GM12873 (cell line): ENCODE data around the gene DTD1.

Source experiments
- TF ChIP-seq, protein P1 (sequence below): IDR thresholded peaks from 2 replicates; pipeline ENCODE4 v1.5.1; 2012; ENCODE audit warnings: low read depth, mild to moderate bottlenecking, moderate library complexity, low read length, control low read depth; ENCODE audit not compliant: insufficient read depth; ENCODE audit errors: missing control alignments

DTD1 gene

DNA sequence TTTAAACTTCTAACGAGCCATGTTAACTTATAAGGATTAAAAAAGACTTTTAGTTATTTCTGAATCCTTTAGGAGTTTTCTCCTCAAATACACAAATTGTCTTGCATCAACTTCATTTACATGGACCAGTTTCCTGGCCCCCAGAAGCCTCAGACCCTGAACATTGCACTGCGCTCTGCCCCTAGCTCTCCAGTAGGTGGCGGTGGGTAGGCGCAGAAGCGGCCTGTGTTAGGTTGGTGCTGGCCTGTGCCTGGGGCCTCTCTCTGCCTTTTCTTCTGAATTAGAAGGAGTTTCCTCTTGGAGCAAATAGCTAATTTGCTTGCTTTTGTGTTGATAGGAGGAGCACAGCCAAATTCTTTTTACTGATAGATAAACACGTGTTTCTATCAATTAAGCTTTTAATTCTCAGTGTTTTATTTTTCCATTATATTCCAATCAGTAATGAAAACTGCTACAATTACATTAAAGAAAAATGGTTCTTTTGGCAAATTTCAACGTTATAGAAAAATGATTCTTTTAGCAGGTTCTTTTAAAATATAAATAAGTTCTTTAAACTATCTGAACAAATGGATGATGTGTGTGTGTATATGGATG lies 44.4 kb downstream of the DTD1 start:
- TF ChIP-seq, protein P1, sequence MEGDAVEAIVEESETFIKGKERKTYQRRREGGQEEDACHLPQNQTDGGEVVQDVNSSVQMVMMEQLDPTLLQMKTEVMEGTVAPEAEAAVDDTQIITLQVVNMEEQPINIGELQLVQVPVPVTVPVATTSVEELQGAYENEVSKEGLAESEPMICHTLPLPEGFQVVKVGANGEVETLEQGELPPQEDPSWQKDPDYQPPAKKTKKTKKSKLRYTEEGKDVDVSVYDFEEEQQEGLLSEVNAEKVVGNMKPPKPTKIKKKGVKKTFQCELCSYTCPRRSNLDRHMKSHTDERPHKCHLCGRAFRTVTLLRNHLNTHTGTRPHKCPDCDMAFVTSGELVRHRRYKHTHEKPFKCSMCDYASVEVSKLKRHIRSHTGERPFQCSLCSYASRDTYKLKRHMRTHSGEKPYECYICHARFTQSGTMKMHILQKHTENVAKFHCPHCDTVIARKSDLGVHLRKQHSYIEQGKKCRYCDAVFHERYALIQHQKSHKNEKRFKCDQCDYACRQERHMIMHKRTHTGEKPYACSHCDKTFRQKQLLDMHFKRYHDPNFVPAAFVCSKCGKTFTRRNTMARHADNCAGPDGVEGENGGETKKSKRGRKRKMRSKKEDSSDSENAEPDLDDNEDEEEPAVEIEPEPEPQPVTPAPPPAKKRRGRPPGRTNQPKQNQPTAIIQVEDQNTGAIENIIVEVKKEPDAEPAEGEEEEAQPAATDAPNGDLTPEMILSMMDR, result peak; percentile 96

DNA sequence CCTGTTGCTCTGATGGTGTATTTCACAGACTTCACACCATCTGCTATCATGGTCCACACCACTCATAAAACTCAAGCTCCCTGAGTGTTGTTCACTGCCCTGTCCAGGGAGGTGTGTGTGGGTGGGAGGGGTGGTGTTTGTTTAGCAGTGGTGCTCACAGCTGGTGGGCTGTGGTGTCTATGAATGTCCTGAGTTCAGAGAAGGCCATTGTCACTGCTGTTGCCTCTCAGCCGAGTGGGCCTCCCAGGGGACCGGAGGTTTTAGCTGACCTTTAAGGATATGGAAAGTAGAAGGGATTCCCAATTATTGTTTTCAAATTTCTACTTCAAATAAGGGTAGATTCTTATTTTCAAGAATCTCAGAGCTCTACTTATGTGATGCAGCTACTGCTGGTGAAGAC lies 45.6 kb downstream of the DTD1 start:
- TF ChIP-seq, protein P1, result no peak

DNA sequence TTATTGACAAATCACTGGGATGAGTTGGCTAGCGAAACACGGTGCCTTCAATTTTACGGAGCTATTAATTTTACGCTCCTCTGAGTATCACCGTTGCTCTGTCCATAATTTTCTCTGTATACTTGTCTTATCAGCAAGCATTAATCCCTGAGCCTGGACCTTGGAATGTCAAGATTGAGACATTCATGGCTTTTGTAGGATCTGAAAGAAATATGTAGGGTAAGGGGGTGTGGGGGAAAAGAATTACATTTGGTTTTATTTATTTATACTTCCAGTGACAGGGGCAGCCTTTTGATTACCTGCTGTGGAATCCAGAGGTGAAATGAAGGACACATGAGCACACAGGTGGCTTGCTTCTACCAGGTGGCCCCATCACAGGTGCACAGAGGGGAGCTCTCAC lies 46.6 kb downstream of the DTD1 start:
- TF ChIP-seq, protein P1, result no peak

DNA sequence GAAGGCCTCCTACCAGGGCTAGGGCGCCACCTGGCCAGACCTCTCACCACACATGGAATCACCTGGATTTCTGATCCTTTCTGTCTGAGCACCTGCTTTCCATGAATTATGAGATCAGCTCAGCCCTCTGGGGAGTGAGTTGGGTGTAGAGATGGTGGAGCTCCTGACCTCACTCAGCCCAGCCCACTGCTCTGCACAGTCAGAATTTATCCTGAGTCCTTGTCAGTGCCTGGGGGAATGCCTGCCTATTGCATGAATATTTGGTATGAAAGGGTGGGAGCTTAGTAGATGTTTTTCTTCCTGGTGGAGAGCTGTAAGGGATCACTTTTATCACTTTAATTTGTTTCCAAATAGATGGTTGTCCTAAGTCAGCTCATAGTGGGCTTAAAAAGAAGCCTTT lies 47.5 kb downstream of the DTD1 start:
- TF ChIP-seq, protein P1, result no peak

DNA sequence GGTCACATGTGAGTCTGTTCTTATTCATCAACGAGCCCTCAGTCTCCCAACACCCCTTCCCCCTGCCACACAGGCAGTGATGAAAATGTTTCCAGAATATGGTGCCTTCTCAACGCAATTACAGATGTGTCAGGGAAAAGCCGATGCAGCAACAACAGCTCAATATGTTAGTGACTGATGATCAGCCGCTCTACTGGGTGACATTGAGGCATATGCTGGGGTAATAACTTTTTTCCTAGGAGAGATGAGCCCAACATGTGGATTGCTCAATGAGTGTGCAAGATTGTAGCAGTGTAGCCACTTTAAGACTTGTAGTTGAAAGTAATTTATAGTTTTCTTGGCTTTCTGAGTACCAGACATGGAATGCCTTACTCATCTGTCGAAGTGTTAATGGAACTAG lies 49.4 kb downstream of the DTD1 start:
- TF ChIP-seq, protein P1, result no peak

DNA sequence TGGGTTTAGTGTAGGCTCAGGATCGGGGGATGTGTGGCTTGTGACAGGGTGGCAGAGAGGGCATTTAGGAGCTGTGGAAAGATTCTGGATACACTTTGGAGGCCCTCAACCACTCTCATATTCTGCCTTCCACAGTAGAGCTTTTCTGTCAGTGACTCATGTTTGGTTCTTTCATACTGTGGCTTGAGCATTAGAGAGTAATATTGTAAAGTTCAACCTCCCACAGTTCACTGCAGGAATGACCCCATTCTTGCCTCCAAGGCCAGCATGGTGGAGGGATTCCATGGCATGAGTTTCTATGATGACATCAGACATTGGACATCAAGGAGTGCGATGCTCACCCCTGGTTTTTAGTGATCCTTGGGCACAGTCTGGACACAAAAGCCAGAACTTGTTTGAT lies 50.9 kb downstream of the DTD1 start:
- TF ChIP-seq, protein P1, result no peak

DNA sequence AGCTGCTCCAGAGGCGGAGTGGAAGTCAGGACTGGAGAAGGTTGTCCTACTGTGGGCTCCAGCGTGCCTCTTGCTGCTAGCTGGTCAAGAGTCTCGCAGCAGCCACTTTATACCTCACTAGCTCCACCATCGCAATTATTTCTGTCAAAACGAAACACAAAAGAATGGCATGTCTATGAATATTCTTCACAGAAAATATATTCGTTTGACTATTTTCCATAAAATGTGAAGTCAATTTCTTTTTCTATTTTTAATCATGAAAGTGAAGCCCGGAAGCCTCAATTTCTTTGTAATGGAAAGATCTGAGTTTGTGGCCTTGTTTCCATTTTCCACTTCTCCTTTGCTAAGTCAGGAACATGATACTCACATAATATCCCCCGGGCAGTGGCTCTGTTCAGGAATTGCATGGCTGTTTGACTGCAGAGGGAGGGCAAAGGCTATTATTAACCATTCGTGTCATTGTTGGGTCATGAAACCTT lies 51.7 kb downstream of the DTD1 start:
- TF ChIP-seq, protein P1, result no peak
